DND-41 (cell line): Measurements from ENCODE around the gene ZCCHC9.

Experiments
- ATAC-seq: fragments of 200-7000 bp; cut with Tn5 transposase; 3 replicates; pipeline ENCODE4 v1.9.1; 2021; ENCODE audit warnings: low read depth; ENCODE audit not compliant: insufficient read depth
- DNase-seq: peaks from one replicate; pipeline ENCODE4 v3.0.0-alpha.2; 2020
- H2AFZ ChIP-seq: 2 replicates; pipeline ENCODE4 v1.6.0; 2012; ENCODE audit warnings: low read depth, low read length
- H3K27ac ChIP-seq: 2 replicates; pipeline ENCODE4 v1.5.1; 2012; ENCODE audit warnings: low read length, inconsistent platforms
- H3K27me3 ChIP-seq: fragments of 200-600 bp; sonication (generic); 2 replicates; pipeline ENCODE4 v1.6.0; 2012; ENCODE audit warnings: low read length, mild to moderate bottlenecking, inconsistent platforms; ENCODE audit not compliant: insufficient read depth, poor library complexity
- H3K36me3 ChIP-seq: 2 replicates; pipeline ENCODE4 v1.5.1; 2012; ENCODE audit warnings: low read length, inconsistent platforms; ENCODE audit not compliant: insufficient read depth
- H3K4me1 ChIP-seq: 2 replicates; pipeline ENCODE4 v1.5.1; 2012; ENCODE audit warnings: mild to moderate bottlenecking, low read length; ENCODE audit not compliant: insufficient read depth
- H3K4me2 ChIP-seq: 2 replicates; pipeline ENCODE4 v1.6.0; 2012; ENCODE audit warnings: mild to moderate bottlenecking, moderate library complexity, low read length, inconsistent platforms; ENCODE audit not compliant: insufficient read depth
- H3K4me3 ChIP-seq, 2 experiments: fragments of 200-600 bp in 1 of 2; shearing (Covaris generic) in 1 of 2; 2 replicates each; pipeline ENCODE4 v1.5.1; 2012 to 2016; ENCODE audit warnings: inconsistent platforms in 2 of 2, low read length in 2 of 2, mild to moderate bottlenecking in 2 of 2, low read depth in 1 of 2, moderate library complexity in 1 of 2
- H3K79me2 ChIP-seq: 2 replicates; pipeline ENCODE4 v1.6.0; 2012; ENCODE audit warnings: low read length, inconsistent platforms; ENCODE audit not compliant: insufficient read depth
- H3K9ac ChIP-seq: 2 replicates; pipeline ENCODE4 v1.6.0; 2012; ENCODE audit warnings: low read depth, mild to moderate bottlenecking, inconsistent platforms, low read length, moderate library complexity
- H3K9me3 ChIP-seq: 2 replicates; pipeline ENCODE4 v1.5.1; 2012; ENCODE audit warnings: low read length, moderate library complexity, mild to moderate bottlenecking, inconsistent platforms; ENCODE audit not compliant: insufficient read depth, severe bottlenecking
- H4K20me1 ChIP-seq: 2 replicates; pipeline ENCODE4 v1.6.0; 2012; ENCODE audit warnings: low read length; ENCODE audit not compliant: insufficient read depth
- CTCF ChIP-seq: IDR thresholded peaks from 2 replicates; pipeline ENCODE4 v1.5.1; 2012; ENCODE audit warnings: borderline replicate concordance, low read length, moderate library complexity, mild to moderate bottlenecking; ENCODE audit not compliant: poor library complexity, severe bottlenecking; ENCODE audit errors: extremely low read depth
- EZH2 ChIP-seq: IDR thresholded peaks from 3 replicates; pipeline ENCODE4 v1.6.1; 2012; ENCODE audit warnings: borderline replicate concordance, low read depth, mild to moderate bottlenecking, moderate library complexity, low read length, inconsistent platforms; ENCODE audit not compliant: severe bottlenecking

ZCCHC9 gene

GRCh38 chr5:81313278-81313677 lies 11.9 kb downstream of the ZCCHC9 start:
- DNase-seq (no peak), ATAC-seq (no peak)
- H3K9me3 ChIP-seq = no peaks in the 10 kb centered on the region
- H3K79me2 ChIP-seq = no peaks in the 10 kb centered on the region
- H4K20me1 ChIP-seq = no peaks in the 10 kb centered on the region
- no peaks in the 10 kb centered on the region for H3K4me1 ChIP-seq
- H3K4me3 ChIP-seq = no peak overlapping the region
- H3K4me2 ChIP-seq = no peak overlapping the region
- TF ChIP-seq EZH2 (no peak), CTCF (no peak)
- H3K36me3 ChIP-seq = peaks cover 41% of the 10 kb centered on the region; the same call in 1 of the 2 replicates
- H3K27me3 ChIP-seq = no peaks in the 10 kb centered on the region
- H2AFZ ChIP-seq = no peak overlapping the region
- no peak overlapping the region for H3K9ac ChIP-seq
- H3K27ac ChIP-seq = no peak overlapping the region

DNA sequence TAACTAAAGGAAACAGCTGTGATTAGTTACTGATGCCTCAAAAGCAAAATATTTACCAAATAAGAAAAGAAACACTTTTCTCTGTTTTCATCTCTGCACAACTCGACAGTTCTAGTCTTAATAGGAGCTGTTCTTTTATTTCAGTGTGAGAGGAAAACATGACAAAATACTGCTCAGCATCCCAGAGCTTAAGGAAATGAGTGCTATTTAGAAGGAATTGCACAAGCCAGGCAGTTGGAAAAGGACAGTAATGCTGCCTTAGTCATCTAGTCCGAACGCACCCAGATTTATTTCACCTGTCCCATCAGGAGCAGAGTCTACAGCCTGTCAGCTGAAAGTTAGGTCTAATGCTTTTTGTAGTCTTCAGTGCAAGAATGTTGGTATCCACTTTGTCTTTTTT lies 12.3 kb downstream of the ZCCHC9 start:
- H3K9ac ChIP-seq = no peak overlapping the region
- no peak overlapping the region for H3K4me2 ChIP-seq
- no peaks in the 10 kb centered on the region for H3K4me1 ChIP-seq
- H4K20me1 ChIP-seq = no peaks in the 10 kb centered on the region
- no peaks in the 10 kb centered on the region for H3K9me3 ChIP-seq
- H2AFZ ChIP-seq = no peak overlapping the region
- TF ChIP-seq EZH2 (no peak), CTCF (no peak)
- no peaks in the 10 kb centered on the region for H3K27me3 ChIP-seq
- H3K4me3 ChIP-seq = no peak overlapping the region
- H3K36me3 ChIP-seq = peaks cover 41% of the 10 kb centered on the region; the same call in 1 of the 2 replicates
- no peaks in the 10 kb centered on the region for H3K79me2 ChIP-seq
- no peak for ATAC-seq
- H3K27ac ChIP-seq = no peak overlapping the region
- no peak for DNase-seq

DNA sequence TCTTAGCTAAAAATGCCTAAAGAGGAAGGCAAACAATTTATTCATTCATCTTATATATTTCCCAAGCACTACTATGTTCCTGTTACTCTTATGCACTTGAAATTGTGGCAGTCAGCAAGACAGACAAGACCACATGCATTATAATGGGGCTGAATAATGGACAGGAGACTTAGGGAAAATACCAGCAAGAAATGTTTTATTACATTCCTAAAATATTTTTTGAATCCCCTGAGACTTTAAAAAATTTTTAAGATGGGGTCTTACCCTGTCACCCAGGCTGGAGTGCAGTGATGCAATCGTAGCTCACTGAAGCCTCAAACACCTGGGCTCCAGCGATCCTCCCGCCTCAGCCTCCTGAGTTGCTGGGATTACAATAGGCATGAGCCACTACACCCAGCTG lies 13.2 kb downstream of the ZCCHC9 start:
- H4K20me1 ChIP-seq = no peaks in the 10 kb centered on the region
- TF ChIP-seq CTCF = no peak
- no peak for TF ChIP-seq EZH2
- no peaks in the 10 kb centered on the region for H3K4me1 ChIP-seq
- H3K4me2 ChIP-seq = no peak overlapping the region
- DNase-seq (no peak), ATAC-seq (no peak)
- no peak overlapping the region for H2AFZ ChIP-seq
- H3K27ac ChIP-seq = no peak overlapping the region
- H3K9me3 ChIP-seq = no peaks in the 10 kb centered on the region
- peaks cover 33% of the 10 kb centered on the region; the same call in 1 of the 2 replicates for H3K36me3 ChIP-seq
- no peaks in the 10 kb centered on the region for H3K79me2 ChIP-seq
- no peak overlapping the region for H3K9ac ChIP-seq
- H3K27me3 ChIP-seq = no peaks in the 10 kb centered on the region
- no peak overlapping the region for H3K4me3 ChIP-seq

GRCh38 chr5:81315336-81315735 lies 13.9 kb downstream of the ZCCHC9 start:
- Histone ChIP-seq H3K9me3 (no peaks in the 10 kb centered on the region), H2AFZ (no peak overlapping the region), H3K79me2 (no peaks in the 10 kb centered on the region), H3K4me2 (no peak overlapping the region), H3K36me3 (peaks cover 31% of the 10 kb centered on the region; the same call in 1 of the 2 replicates), H3K4me3 (no peak overlapping the region), H3K27ac (no peak overlapping the region), H4K20me1 (no peaks in the 10 kb centered on the region), H3K9ac (no peak overlapping the region), H3K27me3 (no peaks in the 10 kb centered on the region), H3K4me1 (no peaks in the 10 kb centered on the region)
- no peak for ATAC-seq
- TF ChIP-seq CTCF (no peak), EZH2 (no peak)
- no peak for DNase-seq
